GM12878 (cell line): ENCODE data around the gene CD3E. TPM values are rescaled to one million over a fixed set of nuclear protein-coding genes. Genes with fewer than 3 reads are reported as not detected.

Experiments
- ATAC-seq: fragments of 200-7000 bp; cut with Tn5 transposase; 3 replicates; pipeline ENCODE4 v1.9.1; 2020; ENCODE audit warnings: mild to moderate bottlenecking, moderate library complexity
- BruUV-seq: library from RNA; stranded (reverse); fragments of 400-500 nt; replicated peaks from 2 replicates; lab custom pipeline; 2021; lab: Mats Ljungman, UMichigan
- CTCF ChIA-PET: fragments of 300-600 bp; sonication (Branson Sonifier 250); formaldehyde crosslinking; extraction: SDS; loops from one replicate; lab custom pipeline; 2021; ENCODE audit warnings: inconsistent platforms; lab: Yijun Ruan, JAX
- POLR2A ChIA-PET: fragments of 350-600 bp; formaldehyde crosslinking; extraction: SDS; loops from one replicate; lab custom pipeline; 2021; ENCODE audit warnings: inconsistent platforms; lab: Charles Lee
- RAD21 ChIA-PET: fragments of 300-600 bp; sonication (Branson Sonifier 250); formaldehyde crosslinking; loops from one replicate; lab custom pipeline; 2023; ENCODE audit warnings: antibody characterized with exemption; ENCODE audit not compliant: unreplicated experiment; lab: Charles Lee
- SMC1A ChIA-PET: fragments of 300-600 bp; sonication (Branson Sonifier 250); formaldehyde crosslinking; loops from one replicate; lab custom pipeline; 2023; ENCODE audit not compliant: unreplicated experiment, uncharacterized antibody; lab: Charles Lee
- DNase-seq: peaks from one replicate; pipeline ENCODE4 v3.0.0-alpha.2; 2011; ENCODE audit warnings: low read depth, low spot score
- FAIRE-seq: peaks from 3 replicates; lab custom pipeline; 2011; peaks lifted over from hg19 to GRCh38; lab: Jason Lieb, UNC
- H2AFZ ChIP-seq: 2 replicates; pipeline ENCODE4 v1.6.0; 2011; ENCODE audit warnings: low read depth, low read length, control low read depth; ENCODE audit not compliant: control insufficient read depth
- H3K27ac ChIP-seq: 2 replicates; pipeline ENCODE4 v1.5.1; 2011; ENCODE audit warnings: control low read depth; ENCODE audit not compliant: control insufficient read depth, insufficient read depth
- H3K27me3 ChIP-seq, 2 experiments: replicated peaks in 1 of 2; 2 replicates each; pipeline versions ENCODE4 v1.6.0 to v1.6.1; 2011; ENCODE audit warnings: low read length in 1 of 2; ENCODE audit not compliant: control insufficient read depth in 2 of 2, insufficient read depth in 2 of 2
- H3K36me3 ChIP-seq, 2 experiments: 2 replicates each; pipeline ENCODE4 v1.5.1; 2011; ENCODE audit warnings: low read length in 1 of 2; ENCODE audit not compliant: control insufficient read depth in 2 of 2, insufficient read depth in 2 of 2
- H3K4me1 ChIP-seq: 2 replicates; pipeline ENCODE4 v1.6.1; 2011; ENCODE audit warnings: mild to moderate bottlenecking, low read length, moderate library complexity, mixed read lengths; ENCODE audit not compliant: control insufficient read depth, insufficient read depth
- H3K4me2 ChIP-seq: 2 replicates; pipeline ENCODE4 v1.6.0; 2011; ENCODE audit warnings: control low read depth; ENCODE audit not compliant: control insufficient read depth, insufficient read depth
- H3K4me3 ChIP-seq: fragments of 200-600 bp; sonication (generic); 2 replicates; pipeline ENCODE4 v1.5.1; 2016
- H3K79me2 ChIP-seq: 2 replicates; pipeline ENCODE4 v1.6.0; 2011; ENCODE audit warnings: low read length; ENCODE audit not compliant: control insufficient read depth, insufficient read depth
- H3K9ac ChIP-seq: 2 replicates; pipeline ENCODE4 v1.8.0; 2011; ENCODE audit warnings: low read length, control low read depth, mixed read lengths; ENCODE audit not compliant: control insufficient read depth, insufficient read depth
- H3K9me3 ChIP-seq: replicated peaks from 3 replicates; pipeline ENCODE4 v1.5.1; 2011; ENCODE audit warnings: mild to moderate bottlenecking, low read length; ENCODE audit not compliant: control insufficient read depth, insufficient read depth
- H4K20me1 ChIP-seq: 2 replicates; pipeline ENCODE4 v1.6.0; 2011; ENCODE audit not compliant: control insufficient read depth, insufficient read depth
- CBX5 ChIP-seq: sonication (generic); IDR thresholded peaks from 2 replicates; pipeline ENCODE4 v1.6.1; 2016; ENCODE audit warnings: low read depth, moderate library complexity, mild to moderate bottlenecking, inconsistent platforms
- IKZF2 ChIP-seq, 2 experiments: fragments of 450-650 bp; IDR thresholded peaks; 2 replicates each; pipeline ENCODE4 v1.6.1; 2017; ENCODE audit warnings: mild to moderate bottlenecking in 2 of 2, moderate library complexity in 2 of 2
- NBN ChIP-seq: fragments of 450-650 bp; IDR thresholded peaks from 2 replicates; pipeline ENCODE4 v1.6.1; 2016
- SPI1 ChIP-seq: IDR thresholded peaks from 2 replicates; pipeline ENCODE4 v1.6.1; 2011; ENCODE audit warnings: low read depth, mild to moderate bottlenecking, low read length, moderate library complexity, borderline replicate concordance; ENCODE audit not compliant: insufficient read depth
- SRF ChIP-seq, 2 experiments: IDR thresholded peaks; 2 replicates each; pipeline ENCODE4 v1.6.1; 2011; ENCODE audit warnings: low read depth in 2 of 2, low read length in 2 of 2, mild to moderate bottlenecking in 1 of 2, moderate library complexity in 1 of 2
- STAT3 ChIP-seq: IDR thresholded peaks from 2 replicates; pipeline ENCODE4 v1.6.1; 2011; ENCODE audit warnings: low read depth, low read length, improper control_type of control experiment
- YBX1 ChIP-seq: fragments of 450-650 bp; IDR thresholded peaks from 2 replicates; pipeline ENCODE4 v1.6.1; 2016; ENCODE audit warnings: antibody characterized with exemption
- WGBS: methylation state at CpG from one replicate; pipeline ENCODE4 v1.1.6; 2016; ENCODE audit warnings: low lambda C conversion rate; ENCODE audit not compliant: insufficient replicate concordance, insufficient coverage; ENCODE audit errors: missing lambda C conversion rate; 5-methylcytosine and 5-hydroxymethylcytosine counted together
- in situ Hi-C: fragments of 300-500 bp; cut with MboI; formaldehyde crosslinking; loops from 9 replicates; pipeline ENCODE4 v1.14.3; 2018; ENCODE audit warnings: mixed read lengths
- intact Hi-C: fragments of 100-400 bp; cut with micrococcal nuclease; formaldehyde crosslinking; loops from one replicate; pipeline ENCODE4 v1.14.2; 2022; ENCODE audit not compliant: unreplicated experiment
- polyA plus RNA-seq, 11 experiments: library from polyadenylated mRNA; depleted of rRNA in 4 of 11; unstranded in 6 of 11; stranded (reverse) in 5 of 11; fragments of >200 nt; fragmentation: Nextera tagmentation in 4 of 11; fragmentation: Illumina TruSeq in 1 of 11; extraction: Ambion mirVana in 4 of 11; extraction: Trizol in 1 of 11; gene quantifications; 1 replicate in 1 of 11; 2 replicates in 10 of 11; pipeline versions ENCODE4 v1.2.1 to v1.2.3, GENCODE V29; 2011 to 2016; ENCODE audit warnings: inconsistent platforms in 2 of 11, missing spikeins in 2 of 11, low read depth in 1 of 11
- total RNA-seq, 4 experiments: library from RNA; depleted of rRNA in 3 of 4; stranded (reverse); fragments of >200 nt in 3 of 4; fragmentation: Illumina TruSeq in 1 of 4; extraction: Trizol in 1 of 4; gene quantifications; 2 replicates each; pipeline versions ENCODE4 v1.2.1 to v1.2.3, GENCODE V29; 2013 to 2021
- TF ChIP-seq, protein P1 (sequence below): IDR thresholded peaks from 2 replicates; pipeline ENCODE4 v1.6.1; 2012; ENCODE audit warnings: mild to moderate bottlenecking, low read depth, low read length

Gene CD3E
- total and polyA plus RNA-seq, 10 of the 15 experiments (the other 5 are each of a cell fraction or from before 2014, with no cell fraction given), result 0.10 to 17.3 (median 3.8) TPM

- TF ChIP-seq SPI1 (peak; percentile 26; the same call in 1 of the 2 replicates), IKZF2 (IDR thresholded peaks at IDR 0.05) (no peak)
These were observed 14.8 kb downstream of the CD3E start (continued) for GRCh38 chr11:118319337-118319707.

DNA sequence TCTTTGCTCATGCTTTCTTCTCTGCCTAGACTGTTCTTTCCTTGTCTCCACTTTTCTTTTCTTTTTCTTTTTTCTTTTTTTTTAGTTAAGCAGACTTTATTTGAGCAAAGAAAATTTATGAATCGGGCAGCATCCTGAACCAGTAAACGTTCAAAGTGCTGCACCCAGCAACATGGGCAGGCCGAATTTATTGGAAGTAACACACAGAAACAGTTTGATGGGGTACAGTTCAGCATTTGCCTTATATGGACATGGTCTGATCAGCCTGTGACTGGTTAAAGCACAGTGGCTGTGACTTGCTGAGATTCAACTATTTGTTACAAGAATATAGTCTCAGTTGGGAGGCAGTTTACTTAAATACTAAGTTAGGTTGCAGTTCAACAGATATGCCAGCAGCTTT lies 16.0 kb downstream of the CD3E start:
- no peaks in the 10 kb centered on the region for H3K36me3 ChIP-seq
- H3K4me2 ChIP-seq, result no peak overlapping the region
- H2AFZ ChIP-seq, result no peak overlapping the region
- no peak for ATAC-seq
- no peaks in the 10 kb centered on the region for H4K20me1 ChIP-seq
- in situ Hi-C loops, result no loop called here
- 45% methylated on average over 3 of the region's 3 CpGs for WGBS
- CTCF ChIA-PET, result interaction anchor here (1.1 kb wide), 1 partner anchor 122 kb away, joined by 5 read pairs; no protein-coding TSS in a partner anchor
- H3K9ac ChIP-seq, result no peak overlapping the region
- H3K27me3 ChIP-seq, result no peaks in the 10 kb centered on the region
- RAD21 ChIA-PET, result interaction anchor here (1.2 kb wide), 1 partner anchor 20 kb away, joined by 5 read pairs; no protein-coding TSS in a partner anchor
- no peak for TF ChIP-seq YBX1
- TF ChIP-seq NBN, result no peak
- peak; percentile 75 to 89 for TF ChIP-seq SRF (IDR thresholded peaks at IDR 0.05; ENCODE audit: low read depth in 2 of 2, low read length in 2 of 2)
- TF ChIP-seq STAT3, result no peak
- TF ChIP-seq, protein P1, sequence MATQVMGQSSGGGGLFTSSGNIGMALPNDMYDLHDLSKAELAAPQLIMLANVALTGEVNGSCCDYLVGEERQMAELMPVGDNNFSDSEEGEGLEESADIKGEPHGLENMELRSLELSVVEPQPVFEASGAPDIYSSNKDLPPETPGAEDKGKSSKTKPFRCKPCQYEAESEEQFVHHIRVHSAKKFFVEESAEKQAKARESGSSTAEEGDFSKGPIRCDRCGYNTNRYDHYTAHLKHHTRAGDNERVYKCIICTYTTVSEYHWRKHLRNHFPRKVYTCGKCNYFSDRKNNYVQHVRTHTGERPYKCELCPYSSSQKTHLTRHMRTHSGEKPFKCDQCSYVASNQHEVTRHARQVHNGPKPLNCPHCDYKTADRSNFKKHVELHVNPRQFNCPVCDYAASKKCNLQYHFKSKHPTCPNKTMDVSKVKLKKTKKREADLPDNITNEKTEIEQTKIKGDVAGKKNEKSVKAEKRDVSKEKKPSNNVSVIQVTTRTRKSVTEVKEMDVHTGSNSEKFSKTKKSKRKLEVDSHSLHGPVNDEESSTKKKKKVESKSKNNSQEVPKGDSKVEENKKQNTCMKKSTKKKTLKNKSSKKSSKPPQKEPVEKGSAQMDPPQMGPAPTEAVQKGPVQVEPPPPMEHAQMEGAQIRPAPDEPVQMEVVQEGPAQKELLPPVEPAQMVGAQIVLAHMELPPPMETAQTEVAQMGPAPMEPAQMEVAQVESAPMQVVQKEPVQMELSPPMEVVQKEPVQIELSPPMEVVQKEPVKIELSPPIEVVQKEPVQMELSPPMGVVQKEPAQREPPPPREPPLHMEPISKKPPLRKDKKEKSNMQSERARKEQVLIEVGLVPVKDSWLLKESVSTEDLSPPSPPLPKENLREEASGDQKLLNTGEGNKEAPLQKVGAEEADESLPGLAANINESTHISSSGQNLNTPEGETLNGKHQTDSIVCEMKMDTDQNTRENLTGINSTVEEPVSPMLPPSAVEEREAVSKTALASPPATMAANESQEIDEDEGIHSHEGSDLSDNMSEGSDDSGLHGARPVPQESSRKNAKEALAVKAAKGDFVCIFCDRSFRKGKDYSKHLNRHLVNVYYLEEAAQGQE, result no peak
- no peak for TF ChIP-seq CBX5
- TF ChIP-seq, all 136 proteins: peak for 1
- DNase-seq (no peak), FAIRE-seq (no peak)
- POLR2A ChIA-PET, result no interaction called here
- no TSS peak for BruUV-seq
- no peaks in the 10 kb centered on the region for H3K9me3 ChIP-seq
- SMC1A ChIA-PET, result no interaction called here
- H3K4me3 ChIP-seq, result no peak overlapping the region
- H3K79me2 ChIP-seq, result no peaks in the 10 kb centered on the region
- no peak overlapping the region for H3K27ac ChIP-seq
- H3K4me1 ChIP-seq, result peaks cover 28% of the 10 kb centered on the region
- intact Hi-C loops, result no loop called here
